Epidermal melanocyte (primary cell): ENCODE data around the gene NFIB.
A peak's percentile ranks its signal among the peaks of the same experiment; 100 is the strongest.

Source experiments
- DNase-seq: peaks from one replicate; pipeline ENCODE4 v3.0.0; 2011; ENCODE audit warnings: low spot score; ENCODE audit not compliant: insufficient read length

The NFIB gene

DNA sequence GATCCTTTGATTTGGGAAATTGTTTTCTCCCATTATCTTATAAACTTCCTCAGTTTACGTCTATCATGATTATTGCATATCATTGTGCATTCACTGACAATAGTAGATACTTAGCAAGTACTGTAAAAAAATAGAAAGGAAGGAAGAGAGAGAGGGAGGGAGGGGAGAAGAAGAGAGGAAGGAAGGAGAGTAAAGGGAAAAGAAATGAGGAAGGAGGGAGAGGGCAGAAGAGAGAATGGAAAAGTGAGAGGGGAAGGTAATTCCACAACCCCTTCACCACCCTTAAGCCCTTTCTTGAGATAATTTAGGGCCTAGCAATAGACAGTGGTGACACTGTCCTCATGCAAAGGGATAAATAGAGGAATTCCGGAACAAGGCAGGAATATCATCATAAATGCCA is 64.4 kb downstream of the NFIB start:
- no peak for DNase-seq

- no peak for DNase-seq
Observed at GRCh38 chr9:14248149-14248548, 65.8 kb downstream of the NFIB start.

GRCh38 chr9:14247577-14247976 is 66.4 kb downstream of the NFIB start:
- no peak for DNase-seq

GRCh38 chr9:14246951-14247350 is 67.0 kb downstream of the NFIB start:
- no peak for DNase-seq

DNA sequence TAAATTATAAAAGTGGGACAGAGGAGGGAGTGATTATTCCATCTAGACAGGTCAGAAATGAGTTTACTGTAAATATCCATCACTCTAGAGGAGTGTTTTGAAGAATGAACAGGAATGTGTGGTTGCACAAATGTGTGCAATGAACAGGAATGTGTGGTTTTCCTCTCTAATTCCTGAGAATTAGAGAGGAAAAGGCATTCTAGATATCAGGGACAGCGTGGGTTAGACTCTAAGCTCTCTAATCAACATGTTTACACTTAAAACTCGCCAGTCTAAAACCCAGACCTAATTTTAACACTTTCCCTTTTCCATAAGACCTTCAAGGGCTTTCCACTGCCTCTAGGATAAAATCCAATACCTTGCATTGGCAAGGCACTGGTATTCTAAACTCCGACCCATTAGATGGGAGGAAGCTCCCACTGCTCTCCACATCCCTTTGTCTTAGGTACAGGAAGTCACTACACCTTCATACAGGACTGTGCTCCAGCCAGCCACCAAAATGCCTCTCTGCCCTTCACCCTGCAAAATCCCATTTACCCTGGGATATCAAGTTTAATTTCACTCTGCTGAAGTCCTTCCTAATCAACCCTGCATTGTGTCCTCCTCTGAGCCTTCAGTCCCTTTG is 67.9 kb downstream of the NFIB start:
- no peak for DNase-seq

DNA sequence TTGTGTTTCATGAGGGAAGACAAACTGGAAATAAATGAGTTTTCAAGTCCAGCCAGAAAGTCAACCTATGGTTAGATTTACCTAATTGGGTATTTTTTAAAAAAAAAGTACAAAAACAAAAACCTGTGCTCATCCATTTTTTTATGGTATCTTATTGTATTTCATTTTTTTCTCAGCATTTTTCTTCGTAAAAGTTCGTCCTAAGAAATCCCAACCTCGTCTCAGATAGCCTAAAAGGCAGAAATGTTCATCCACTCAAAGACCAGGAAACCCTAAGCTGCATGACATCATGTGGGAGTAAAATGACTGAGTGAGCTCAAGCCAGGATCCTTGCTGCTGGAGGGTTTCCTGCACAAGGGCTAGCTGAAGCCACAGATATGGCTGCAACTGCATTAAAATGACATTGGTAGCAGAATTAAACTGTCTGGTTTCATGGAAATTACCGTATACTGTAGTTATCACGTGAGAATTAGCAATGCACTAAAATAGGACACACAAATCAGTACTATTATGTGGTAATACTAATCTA is 70.4 kb downstream of the NFIB start:
- no peak for DNase-seq

- DNase-seq: no peak
Observed at GRCh38 chr9:14242150-14242805, 71.7 kb downstream of the NFIB start.

- DNase-seq: no peak
Observed at GRCh38 chr9:14240537-14240936, 73.4 kb downstream of the NFIB start.

DNA sequence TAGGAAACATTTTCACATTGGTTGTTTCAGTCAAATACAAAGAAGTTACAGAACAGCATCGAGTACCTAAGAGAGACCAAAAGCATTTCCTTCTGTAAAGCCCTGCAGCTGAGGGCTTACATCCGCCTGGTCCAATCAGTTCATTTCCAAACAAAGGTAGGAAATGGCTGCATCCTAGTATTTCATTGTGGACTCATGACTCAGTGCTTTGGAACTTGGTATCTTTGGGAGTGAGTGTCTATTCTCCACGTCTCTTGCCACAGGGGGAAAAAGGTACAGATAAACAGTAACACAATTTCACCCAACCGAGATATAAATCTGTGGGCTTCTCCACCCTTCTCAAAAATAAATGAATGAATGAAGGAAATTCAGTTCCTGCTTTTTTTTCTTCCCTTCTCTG is 75.4 kb downstream of the NFIB start:
- no peak for DNase-seq

GRCh38 chr9:14238079-14238478 is 75.9 kb downstream of the NFIB start:
- no peak for DNase-seq

DNA sequence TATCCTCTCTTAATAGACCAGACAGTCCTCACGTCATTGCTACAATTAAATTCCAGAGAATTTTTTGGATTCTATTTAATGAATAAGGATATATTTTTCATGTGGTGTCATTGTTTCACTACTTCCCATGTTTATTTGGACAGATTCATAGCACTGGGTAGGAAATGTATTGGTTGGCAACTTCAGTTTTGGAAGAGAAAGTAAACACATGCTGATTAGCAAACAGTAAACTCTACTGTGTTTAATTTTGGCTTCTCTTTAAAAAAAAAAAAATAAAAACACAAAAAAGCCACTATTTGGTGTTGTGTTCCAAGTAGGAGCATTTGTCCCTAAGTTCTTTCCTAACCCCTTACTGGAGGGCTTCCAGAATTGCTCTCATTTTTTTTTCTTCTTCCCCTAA is 77.3 kb downstream of the NFIB start:
- no peak for DNase-seq

- no peak for DNase-seq
Observed at GRCh38 chr9:14232111-14232510, 81.8 kb downstream of the NFIB start.

- DNase-seq: no peak
Observed at GRCh38 chr9:14231196-14231990, 82.5 kb downstream of the NFIB start.

DNA sequence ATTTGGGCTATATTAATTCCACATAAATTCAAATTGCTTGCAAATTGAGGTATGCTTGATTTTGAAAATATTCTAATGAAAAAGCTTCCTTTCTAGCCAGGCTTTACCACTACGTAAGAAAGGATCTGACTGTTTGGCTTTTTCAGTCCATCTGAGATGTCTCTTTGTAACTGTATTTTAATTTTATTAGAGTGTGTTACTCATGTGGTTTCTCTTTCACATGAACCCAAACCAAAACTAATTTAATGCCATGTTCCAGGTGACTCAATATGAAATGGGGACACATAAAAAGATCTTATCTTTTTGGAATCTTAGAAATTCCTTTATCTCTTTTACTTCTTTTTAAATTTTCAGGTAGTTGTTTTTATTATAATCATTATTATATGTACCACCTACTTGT is 85.3 kb downstream of the NFIB start:
- no peak for DNase-seq

DNA sequence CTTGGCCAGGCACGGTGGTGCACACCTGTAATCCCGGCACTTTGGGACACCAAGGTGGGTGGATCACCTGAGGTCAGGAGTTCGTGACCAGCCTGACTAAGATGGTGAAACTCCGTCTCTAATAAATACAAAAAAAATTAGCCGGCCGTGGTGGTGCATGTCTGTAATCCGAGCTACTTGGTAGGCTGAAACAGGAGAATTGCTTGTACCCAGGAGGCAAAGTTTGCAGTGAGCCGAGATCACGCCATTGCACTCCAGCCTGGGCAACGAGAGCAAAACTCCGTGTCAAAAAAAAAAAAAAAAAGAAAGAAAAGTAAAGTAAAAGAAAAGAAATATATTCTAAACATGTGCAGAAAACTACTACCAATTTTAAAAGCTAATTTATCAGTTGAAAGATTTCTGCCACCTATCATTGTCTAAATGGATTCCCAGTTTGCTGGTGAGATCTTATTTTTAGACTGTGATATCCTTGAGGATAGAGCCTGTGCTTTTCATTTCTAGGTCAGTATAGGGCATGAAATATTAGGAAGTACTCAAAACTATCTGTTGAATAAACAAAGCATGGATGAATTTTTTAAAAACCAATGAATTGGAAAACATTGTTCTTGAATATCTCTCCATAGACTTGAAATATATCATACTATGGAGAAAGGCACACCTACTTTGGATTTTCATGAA is 86.9 kb downstream of the NFIB start:
- DNase-seq: no peak

GRCh38 chr9:14223081-14223480 is 90.9 kb downstream of the NFIB start:
- no peak for DNase-seq

GRCh38 chr9:14222149-14222835 is 91.6 kb downstream of the NFIB start:
- DNase-seq: no peak

DNA sequence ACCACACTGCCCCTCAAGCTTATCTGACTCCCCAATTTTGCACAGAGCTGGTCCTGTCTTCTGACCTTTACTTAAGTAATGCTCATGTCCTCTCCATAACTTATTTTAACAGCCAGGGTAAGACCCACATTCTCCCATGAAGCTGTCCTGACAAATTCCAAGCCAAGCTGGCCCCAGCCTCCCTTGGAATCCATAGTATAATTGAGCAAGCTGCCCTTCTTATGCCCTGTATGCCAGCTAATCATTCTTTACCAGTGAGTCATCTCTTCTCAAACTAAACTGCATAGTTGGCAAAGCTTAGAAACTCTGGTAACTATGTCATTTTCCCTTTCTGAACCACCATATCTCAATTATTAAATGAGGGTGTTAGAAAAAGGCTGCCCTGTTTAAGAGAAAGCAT is 92.4 kb downstream of the NFIB start:
- DNase-seq: peak; percentile 55

DNA sequence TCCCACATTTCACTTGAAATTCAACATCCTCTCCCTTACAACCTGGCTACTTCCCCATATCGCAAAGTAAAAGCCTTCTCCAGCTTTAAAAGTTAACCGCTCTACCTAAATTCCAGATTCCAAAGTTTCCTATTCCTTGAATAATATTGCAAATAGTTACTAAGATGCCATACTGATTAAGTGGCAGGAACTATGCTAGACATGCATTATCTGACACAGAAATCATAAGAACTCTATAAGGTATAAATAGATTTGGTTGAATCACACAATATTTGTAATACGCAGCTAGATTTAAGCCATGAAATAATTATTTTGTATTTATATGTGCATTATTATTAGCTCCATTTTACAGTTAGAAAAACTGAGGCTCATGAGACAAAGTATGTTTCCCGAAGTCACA is 92.8 kb downstream of the NFIB start:
- no peak for DNase-seq

DNA sequence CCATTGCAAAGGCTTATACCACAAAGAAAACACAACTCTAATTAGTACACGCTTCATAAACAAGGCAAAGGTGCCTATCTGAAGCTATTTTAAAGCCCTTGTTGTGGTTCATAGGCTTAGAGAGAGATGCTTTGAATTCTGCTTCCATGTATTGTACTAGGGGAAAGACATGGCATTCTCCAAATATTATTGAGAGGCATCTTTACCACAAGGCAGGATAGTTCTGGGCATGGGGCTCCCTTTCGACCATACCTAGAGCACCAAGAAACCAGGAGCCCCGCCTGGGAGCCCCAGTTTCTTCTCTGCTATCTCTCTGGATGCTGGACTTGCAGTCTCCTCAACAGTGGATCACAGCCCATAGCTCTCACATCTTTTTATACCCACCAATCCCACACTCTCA is 93.7 kb downstream of the NFIB start:
- DNase-seq: no peak

DNA sequence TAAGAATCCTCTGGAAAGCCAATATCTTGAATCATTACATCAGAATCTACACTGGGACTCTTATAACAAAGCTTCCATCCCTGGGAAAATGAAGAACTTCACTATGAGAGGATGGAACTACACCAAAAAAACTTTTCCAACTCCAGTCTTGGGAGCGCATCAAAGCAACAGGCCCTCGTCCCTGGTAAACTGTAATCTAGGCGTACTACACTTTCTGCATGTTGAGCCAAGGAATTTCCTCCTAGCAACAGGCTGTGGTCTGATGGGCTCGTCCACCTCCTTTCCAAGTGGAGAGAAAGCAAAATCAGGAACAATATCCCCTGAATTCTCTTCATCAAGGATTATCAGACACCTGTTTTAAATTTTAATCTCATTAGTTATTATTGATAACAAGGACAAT is 94.1 kb downstream of the NFIB start:
- no peak for DNase-seq
